ENCODE data around the gene MOSMO. TPM values are rescaled to one million over a fixed set of nuclear protein-coding genes. Genes with fewer than 3 reads are reported as not detected.

Gene MOSMO
- total and polyA plus RNA-seq, 2 experiments from 2014 or later = 2.7 to 11.7 TPM

DNA sequence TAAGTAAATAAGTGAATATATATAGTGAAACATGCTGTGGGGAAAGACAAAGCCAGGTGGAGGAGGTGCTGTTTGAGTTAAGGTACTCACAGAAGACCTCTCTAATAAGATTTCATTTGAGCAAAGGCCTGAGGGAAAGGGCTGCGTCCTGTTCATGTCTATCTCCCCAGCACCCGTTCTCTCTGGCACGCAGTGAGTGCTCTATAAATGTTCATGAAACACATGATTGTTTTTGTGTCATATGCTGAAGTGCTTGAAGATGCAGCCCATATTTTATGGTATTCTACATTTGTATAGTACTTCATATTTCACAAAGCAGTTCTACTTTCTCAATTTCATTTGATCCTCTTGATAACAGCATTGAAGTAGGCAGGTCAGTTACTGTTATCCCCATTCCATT lies 85.4 kb downstream of the MOSMO start:
- Histone ChIP-seq H3K27me3 (replicated peaks; ENCODE audit: insufficient read depth) (0 out of 2 replicates have a peak, but pooled peaks cover 5% of the 10 kb centered on the region), H3K36me3 (ENCODE audit: low read depth) (no peaks in the 10 kb centered on the region), H3K27ac (no peak overlapping the region), H3K79me2 (ENCODE audit: insufficient read depth) (no peaks in the 10 kb centered on the region), H3K9me2 (ENCODE audit: insufficient read depth) (no peaks in the 10 kb centered on the region), H2AFZ (no peak overlapping the region), H3K9ac (no peak overlapping the region), H3K4me2 (ENCODE audit: unreplicated experiment) (no peak overlapping the region), H3K4me1 (ENCODE audit: insufficient read depth) (no peaks in the 10 kb centered on the region), H4K20me1 (ENCODE audit: insufficient read depth) (no peaks in the 10 kb centered on the region), H3F3A (ENCODE audit: insufficient read depth) (no peaks in the 10 kb centered on the region), H3K4me3 (no peak overlapping the region), H3K9me3 (ENCODE audit: low read depth) (no peaks in the 10 kb centered on the region)
- in situ Hi-C loops (cut with MboI) = no loop called here
- no peak for DNase-seq
- 92 to 98% methylated on average over 3 of the region's 3 CpGs for WGBS, 2 experiments (ENCODE audit: low coverage in 1 of 2, low lambda C conversion rate in 2 of 2, missing lambda C conversion rate in 2 of 2)
- TF ChIP-seq EZH2phosphoT487 (IDR thresholded peaks at IDR 0.05; ENCODE audit: insufficient read depth, low read depth) (no peak), EZH2 (IDR thresholded peaks at IDR 0.05; ENCODE audit: insufficient read depth, poor library complexity, severe bottlenecking) (no peak)

DNA sequence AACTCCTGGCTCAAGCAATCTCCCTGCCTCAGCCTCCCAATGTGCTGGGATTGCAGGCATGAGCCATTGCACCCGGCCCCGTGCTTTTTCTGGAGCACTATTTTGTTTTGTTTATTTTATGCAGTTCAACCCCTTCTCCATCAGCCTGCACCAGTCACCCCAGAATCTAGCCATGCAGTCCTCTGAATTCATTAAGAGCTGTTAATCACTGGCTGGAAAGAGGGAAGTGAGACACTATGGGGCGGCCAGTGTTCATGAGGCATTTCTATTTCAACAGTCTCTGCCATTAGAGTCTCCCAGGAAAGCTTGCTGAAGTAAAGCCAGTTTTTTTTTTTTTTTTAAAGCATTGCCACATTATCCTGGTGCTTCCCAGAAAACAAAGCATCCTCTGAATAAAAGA lies 86.1 kb downstream of the MOSMO start:
- Histone ChIP-seq H3K4me3 (no peak overlapping the region), H2AFZ (no peak overlapping the region), H3K9me3 (ENCODE audit: low read depth) (no peaks in the 10 kb centered on the region), H3K27ac (no peak overlapping the region), H3F3A (ENCODE audit: insufficient read depth) (no peaks in the 10 kb centered on the region), H3K4me2 (ENCODE audit: unreplicated experiment) (no peak overlapping the region), H3K9ac (no peak overlapping the region), H3K79me2 (ENCODE audit: insufficient read depth) (no peaks in the 10 kb centered on the region), H3K4me1 (ENCODE audit: insufficient read depth) (no peaks in the 10 kb centered on the region; the same call in 1 of the 2 replicates), H3K27me3 (replicated peaks; ENCODE audit: insufficient read depth) (0 out of 2 replicates have a peak, but pooled peaks cover 5% of the 10 kb centered on the region), H3K36me3 (ENCODE audit: low read depth) (no peaks in the 10 kb centered on the region), H4K20me1 (ENCODE audit: insufficient read depth) (no peaks in the 10 kb centered on the region), H3K9me2 (ENCODE audit: insufficient read depth) (no peaks in the 10 kb centered on the region)
- DNase-seq = no peak
- 65 to 83% methylated on average over 3 of the region's 3 CpGs for WGBS, 2 experiments (ENCODE audit: low coverage in 1 of 2, low lambda C conversion rate in 2 of 2, missing lambda C conversion rate in 2 of 2)
- TF ChIP-seq EZH2 (IDR thresholded peaks at IDR 0.05; ENCODE audit: insufficient read depth, poor library complexity, severe bottlenecking) = no peak
- no peak for TF ChIP-seq EZH2phosphoT487 (IDR thresholded peaks at IDR 0.05; ENCODE audit: insufficient read depth, low read depth)
- in situ Hi-C loops (cut with MboI) = no loop called here

DNA sequence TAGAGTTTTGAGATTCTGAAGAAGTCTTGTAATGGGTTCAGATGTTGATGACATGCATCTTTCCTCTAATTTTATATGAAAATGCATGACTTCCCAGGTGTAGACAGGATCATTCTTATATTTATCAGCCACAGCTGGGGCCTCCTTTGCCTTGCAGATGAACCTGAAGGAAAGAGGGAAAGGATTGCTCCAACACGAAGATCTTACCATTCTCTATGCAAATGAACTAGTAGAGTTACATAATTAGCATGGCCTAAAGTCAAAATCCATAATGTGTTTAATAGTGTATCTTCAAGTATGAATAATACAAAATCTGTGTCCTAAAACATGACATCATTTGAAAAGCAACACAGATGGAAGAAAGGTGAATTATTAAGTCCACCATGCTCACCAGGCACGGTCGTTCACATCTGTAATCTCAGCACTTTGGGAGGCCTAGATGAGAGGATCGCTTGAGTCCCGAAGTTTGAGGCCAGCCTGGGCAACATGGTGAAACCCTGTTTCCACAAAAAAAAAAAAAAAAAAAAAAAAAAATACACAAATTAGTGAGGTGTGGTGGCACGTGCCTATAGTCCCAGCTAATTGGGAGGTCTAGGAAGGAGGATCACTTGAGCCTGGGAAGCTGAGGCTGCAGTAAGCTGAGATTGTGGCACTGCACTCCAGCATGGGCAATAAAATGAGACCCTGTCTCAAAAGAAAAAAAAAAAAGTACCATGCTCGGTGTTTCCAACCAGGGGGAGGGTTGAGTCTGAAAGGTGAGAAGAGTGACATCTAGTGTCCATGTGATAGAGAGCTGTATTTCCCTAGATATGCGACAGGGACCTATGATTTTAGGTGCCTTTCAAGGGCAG lies 90.7 kb downstream of the MOSMO start:
- no peaks in the 10 kb centered on the region for H3K9me2 ChIP-seq (ENCODE audit: insufficient read depth)
- no peaks in the 10 kb centered on the region for H3K36me3 ChIP-seq (ENCODE audit: low read depth)
- H3K4me1 ChIP-seq (ENCODE audit: insufficient read depth) = no peaks in the 10 kb centered on the region; the same call in 1 of the 2 replicates
- 0 out of 2 replicates have a peak, but pooled peaks cover 5% of the 10 kb centered on the region for H3K27me3 ChIP-seq (replicated peaks; ENCODE audit: insufficient read depth)
- H3K4me3 ChIP-seq = peak overlapping the region; percentile 62
- in situ Hi-C loops (cut with MboI) = no loop called here
- no peak overlapping the region for H3K27ac ChIP-seq
- WGBS, 2 experiments (ENCODE audit: low coverage in 1 of 2, low lambda C conversion rate in 2 of 2, missing lambda C conversion rate in 2 of 2) = 39 to 41% methylated on average over 8 of the region's 8 CpGs
- no peak overlapping the region; the same call in 1 of the 2 replicates for H3K9ac ChIP-seq
- H3K4me2 ChIP-seq (ENCODE audit: unreplicated experiment) = peak overlapping the region; percentile 73
- peak; percentile 69 for DNase-seq
- TF ChIP-seq EZH2phosphoT487 (IDR thresholded peaks at IDR 0.05; ENCODE audit: insufficient read depth, low read depth) (no peak), EZH2 (IDR thresholded peaks at IDR 0.05; ENCODE audit: insufficient read depth, poor library complexity, severe bottlenecking) (no peak)
- no peaks in the 10 kb centered on the region for H4K20me1 ChIP-seq (ENCODE audit: insufficient read depth)
- no peaks in the 10 kb centered on the region for H3K79me2 ChIP-seq (ENCODE audit: insufficient read depth)
- H3F3A ChIP-seq (ENCODE audit: insufficient read depth) = no peaks in the 10 kb centered on the region
- no peaks in the 10 kb centered on the region for H3K9me3 ChIP-seq (ENCODE audit: low read depth)
- H2AFZ ChIP-seq = peak overlapping the region; percentile 66; the same call in 1 of the 2 replicates

DNA sequence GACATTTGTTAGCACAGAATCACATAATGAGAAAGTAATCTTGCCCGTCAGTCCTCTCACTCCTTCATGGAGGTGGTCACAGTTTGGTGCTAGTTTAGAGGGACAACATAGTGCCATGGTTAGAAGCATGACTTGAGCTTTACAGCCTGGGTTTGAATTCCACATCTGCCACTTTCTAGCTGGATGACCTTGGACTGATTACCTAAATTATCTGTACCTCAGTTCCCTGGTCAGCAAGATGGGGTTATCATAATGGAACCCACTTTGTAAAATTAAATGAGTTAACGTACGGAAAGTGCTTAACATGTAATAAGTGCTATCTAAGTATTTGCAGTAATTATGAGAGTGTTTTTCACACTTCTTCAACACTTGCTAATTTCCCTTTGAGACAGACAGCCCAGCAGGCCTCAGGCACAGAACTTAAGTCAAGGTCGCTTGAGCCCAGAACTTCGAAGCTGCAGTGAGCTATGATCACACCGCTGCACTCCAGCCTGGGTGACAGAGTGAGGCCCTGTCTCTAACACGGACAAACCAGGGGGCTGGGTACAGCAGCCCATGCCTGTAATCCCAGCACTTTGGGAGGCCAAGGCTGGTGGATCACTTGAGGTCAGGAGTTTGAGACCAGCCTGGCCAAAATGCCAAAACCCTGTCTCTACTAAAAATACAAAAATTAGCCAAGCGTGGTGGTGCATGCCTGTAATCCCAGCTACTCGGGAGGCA lies 91.5 kb downstream of the MOSMO start:
- 0 out of 2 replicates have a peak, but pooled peaks cover 5% of the 10 kb centered on the region for H3K27me3 ChIP-seq (replicated peaks; ENCODE audit: insufficient read depth)
- H3K36me3 ChIP-seq (ENCODE audit: low read depth) = no peaks in the 10 kb centered on the region
- WGBS, 2 experiments (ENCODE audit: low coverage in 1 of 2, low lambda C conversion rate in 2 of 2, missing lambda C conversion rate in 2 of 2) = 60 to 62% methylated on average over 9 of the region's 9 CpGs
- no peak for DNase-seq
- in situ Hi-C loops (cut with MboI) = no loop called here
- no peaks in the 10 kb centered on the region; the same call in 1 of the 2 replicates for H3K4me1 ChIP-seq (ENCODE audit: insufficient read depth)
- no peaks in the 10 kb centered on the region for H3K9me3 ChIP-seq (ENCODE audit: low read depth)
- H3K4me3 ChIP-seq = no peak overlapping the region
- no peaks in the 10 kb centered on the region for H3F3A ChIP-seq (ENCODE audit: insufficient read depth)
- 0 out of 2 replicates have a peak overlapping the region, but pooled peaks have one; percentile 66 for H2AFZ ChIP-seq
- H3K9ac ChIP-seq = no peak overlapping the region
- H3K79me2 ChIP-seq (ENCODE audit: insufficient read depth) = no peaks in the 10 kb centered on the region
- no peak overlapping the region for H3K27ac ChIP-seq
- no peaks in the 10 kb centered on the region for H3K9me2 ChIP-seq (ENCODE audit: insufficient read depth)
- H4K20me1 ChIP-seq (ENCODE audit: insufficient read depth) = no peaks in the 10 kb centered on the region
- TF ChIP-seq EZH2 (IDR thresholded peaks at IDR 0.05; ENCODE audit: insufficient read depth, poor library complexity, severe bottlenecking) = no peak
- no peak for TF ChIP-seq EZH2phosphoT487 (IDR thresholded peaks at IDR 0.05; ENCODE audit: insufficient read depth, low read depth)
- no peak overlapping the region for H3K4me2 ChIP-seq (ENCODE audit: unreplicated experiment)
